GM06990 (cell line): ENCODE measurements around the gene S100A13.

Experiments
- DNase-seq: peaks from one replicate; pipeline ENCODE4 v3.0.0-alpha.2; 2011; ENCODE audit not compliant: insufficient read length; ENCODE audit errors: extremely low read depth
- H3K27me3 ChIP-seq: replicated peaks from 2 replicates; pipeline ENCODE4 v1.6.0; 2011; ENCODE audit warnings: low read length; ENCODE audit not compliant: control insufficient read depth, insufficient read depth
- H3K36me3 ChIP-seq: 2 replicates; pipeline ENCODE4 v1.5.1; 2011; ENCODE audit warnings: low read length; ENCODE audit not compliant: control insufficient read depth, insufficient read depth
- H3K4me3 ChIP-seq: replicated peaks from 2 replicates; pipeline ENCODE4 v1.5.1; 2011; ENCODE audit warnings: low read depth, mild to moderate bottlenecking, control low read depth, low read length
- TF ChIP-seq, protein P1 (sequence below): IDR thresholded peaks from 2 replicates; pipeline ENCODE4 v1.5.1; 2011; ENCODE audit warnings: low read length, control low read depth, mild to moderate bottlenecking, inconsistent platforms; ENCODE audit not compliant: insufficient read depth, poor library complexity, severe bottlenecking

Gene S100A13

GRCh38 chr1:153607381-153607780, 19.9 kb downstream of the S100A13 start:
- no peak for DNase-seq
- Histone ChIP-seq H3K27me3 (no peaks in the 10 kb centered on the region; the same call in 1 of the 2 replicates), H3K36me3 (no peaks in the 10 kb centered on the region), H3K4me3 (no peak overlapping the region)
- TF ChIP-seq, protein P1, sequence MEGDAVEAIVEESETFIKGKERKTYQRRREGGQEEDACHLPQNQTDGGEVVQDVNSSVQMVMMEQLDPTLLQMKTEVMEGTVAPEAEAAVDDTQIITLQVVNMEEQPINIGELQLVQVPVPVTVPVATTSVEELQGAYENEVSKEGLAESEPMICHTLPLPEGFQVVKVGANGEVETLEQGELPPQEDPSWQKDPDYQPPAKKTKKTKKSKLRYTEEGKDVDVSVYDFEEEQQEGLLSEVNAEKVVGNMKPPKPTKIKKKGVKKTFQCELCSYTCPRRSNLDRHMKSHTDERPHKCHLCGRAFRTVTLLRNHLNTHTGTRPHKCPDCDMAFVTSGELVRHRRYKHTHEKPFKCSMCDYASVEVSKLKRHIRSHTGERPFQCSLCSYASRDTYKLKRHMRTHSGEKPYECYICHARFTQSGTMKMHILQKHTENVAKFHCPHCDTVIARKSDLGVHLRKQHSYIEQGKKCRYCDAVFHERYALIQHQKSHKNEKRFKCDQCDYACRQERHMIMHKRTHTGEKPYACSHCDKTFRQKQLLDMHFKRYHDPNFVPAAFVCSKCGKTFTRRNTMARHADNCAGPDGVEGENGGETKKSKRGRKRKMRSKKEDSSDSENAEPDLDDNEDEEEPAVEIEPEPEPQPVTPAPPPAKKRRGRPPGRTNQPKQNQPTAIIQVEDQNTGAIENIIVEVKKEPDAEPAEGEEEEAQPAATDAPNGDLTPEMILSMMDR, result no peak

DNA sequence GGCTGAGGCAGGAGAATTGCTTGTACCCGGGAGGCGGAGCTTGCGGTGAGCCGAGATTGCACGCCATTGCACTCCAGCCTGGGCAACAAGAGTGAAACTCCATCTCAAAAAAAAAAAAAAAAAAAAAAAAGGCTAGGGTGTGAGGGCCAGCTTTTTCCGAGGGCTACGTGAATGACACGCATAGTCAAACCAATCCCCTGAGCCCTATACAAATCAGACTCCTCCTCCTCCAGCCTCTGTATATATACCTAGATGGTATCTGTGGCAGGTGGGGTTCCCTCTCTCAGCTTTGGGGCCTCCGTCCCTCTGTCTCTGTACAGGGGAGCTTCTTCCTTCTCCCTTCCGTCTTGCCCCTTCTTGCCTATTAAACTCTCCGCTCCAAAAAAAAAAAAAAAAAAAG, 21.1 kb downstream of the S100A13 start:
- H3K36me3 ChIP-seq, result no peaks in the 10 kb centered on the region
- no peak overlapping the region for H3K4me3 ChIP-seq
- no peak for DNase-seq
- TF ChIP-seq, protein P1, result no peak
- no peaks in the 10 kb centered on the region; the same call in 1 of the 2 replicates for H3K27me3 ChIP-seq

GRCh38 chr1:153602749-153603148, 24.6 kb downstream of the S100A13 start:
- no peak for DNase-seq
- TF ChIP-seq, protein P1, result no peak

GRCh38 chr1:153599847-153600246, 27.5 kb downstream of the S100A13 start:
- Histone ChIP-seq H3K27me3 (no peaks in the 10 kb centered on the region), H3K4me3 (no peak overlapping the region), H3K36me3 (no peaks in the 10 kb centered on the region)
- TF ChIP-seq, protein P1, result no peak
- DNase-seq, result no peak

More at GRCh38 chr1:153602749-153603148, 24.6 kb downstream of the S100A13 start:
- Histone ChIP-seq H3K36me3 (no peaks in the 10 kb centered on the region), H3K27me3 (no peaks in the 10 kb centered on the region), H3K4me3 (no peak overlapping the region)

DNA sequence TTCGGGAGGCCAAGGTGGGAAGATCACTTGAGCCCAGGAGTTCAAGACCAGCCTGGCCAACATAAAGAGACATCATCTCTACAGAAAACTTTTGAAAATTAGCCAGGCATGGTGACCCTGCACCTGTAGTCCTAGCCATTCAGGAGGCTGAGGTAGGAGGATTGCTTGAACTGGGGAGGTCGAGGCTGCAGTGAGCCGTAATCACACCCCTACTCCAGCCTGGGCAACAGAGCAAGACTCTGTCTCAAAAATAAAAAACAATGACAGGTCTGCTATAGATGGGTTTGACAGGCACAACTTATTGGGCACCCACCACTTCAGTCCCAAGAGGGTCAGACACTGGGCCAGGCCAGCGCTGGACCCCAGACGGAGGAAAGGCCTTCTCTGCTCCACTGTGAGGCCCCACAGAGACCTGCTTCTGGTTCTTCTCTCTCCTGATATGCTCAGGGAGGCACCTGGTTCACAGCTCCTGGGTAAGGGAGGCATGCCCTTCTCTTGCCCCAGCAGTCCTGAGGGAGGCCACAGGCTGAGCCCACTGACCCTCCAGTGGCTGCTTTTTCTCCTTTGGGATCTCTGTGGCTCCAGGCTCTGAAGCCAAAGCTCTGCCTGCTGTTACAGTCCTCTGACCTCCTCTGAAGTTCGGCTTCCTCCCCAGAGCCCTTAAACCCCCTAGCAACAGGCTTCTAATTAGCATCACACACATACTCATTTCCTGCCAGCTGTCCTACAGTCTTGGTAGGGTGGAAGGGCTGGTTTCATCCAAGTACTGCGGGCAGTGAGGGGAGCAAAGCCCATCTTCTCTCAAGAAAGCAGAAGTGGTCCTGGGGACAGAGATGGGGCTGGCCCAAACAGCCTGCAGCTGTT, 28.8 kb downstream of the S100A13 start:
- TF ChIP-seq, protein P1, result no peak
- DNase-seq, result peak; percentile 83
- no peak overlapping the region for H3K4me3 ChIP-seq

More for the DNA sequence above, 28.8 kb downstream of the S100A13 start:
- Histone ChIP-seq H3K27me3 (no peaks in the 10 kb centered on the region), H3K36me3 (no peaks in the 10 kb centered on the region)
